ENCODE measurements around the gene LRRC2. TPM values are rescaled to one million over a fixed set of nuclear protein-coding genes. Genes with fewer than 3 reads are reported as not detected.
A peak's percentile ranks its signal among the peaks of the same experiment; 100 is the strongest.

LRRC2 gene
- total and polyA plus RNA-seq, 9 of the 15 experiments (the other 6 are each of a cell fraction or from before 2014, with no cell fraction given) = 0.01 to 0.04 (median 0.03) TPM; not detected in 5

GRCh38 chr3:46509661-46510187, 56.4 kb downstream of the LRRC2 start (continued):
- peak; percentile 80 for TF ChIP-seq CREM (IDR thresholded peaks at IDR 0.05; ENCODE audit: low read depth)
- TF ChIP-seq ARNT (IDR thresholded peaks at IDR 0.05) = no peak
- no peak for TF ChIP-seq HOXB6 (CRISPR knock-in tag; IDR thresholded peaks at IDR 0.05; ENCODE audit: borderline replicate concordance)
- TF ChIP-seq ZNF354B (CRISPR knock-in tag; IDR thresholded peaks at IDR 0.05) = no peak
- no peak for TF ChIP-seq BHLHE40 (IDR thresholded peaks at IDR 0.05; ENCODE audit: low read length)
- TF ChIP-seq ZNF592 (IDR thresholded peaks at IDR 0.05) = peak; percentile 13; the same call in 1 of the 2 replicates
- no peak for TF ChIP-seq E4F1 (CRISPR knock-in tag; IDR thresholded peaks at IDR 0.05; ENCODE audit: borderline replicate concordance)
- no peak for TF ChIP-seq MYC (IDR thresholded peaks at IDR 0.05; ENCODE audit: low read depth, low read length)
- no peak for TF ChIP-seq MYC (CRISPR knock-in tag; IDR thresholded peaks at IDR 0.05; ENCODE audit: borderline replicate concordance, low read depth)
- TF ChIP-seq RCOR1 (IDR thresholded peaks at IDR 0.05; ENCODE audit: borderline replicate concordance in 1 of 2, low read depth in 2 of 2, low read length in 2 of 2) = peak in 1 of 2 experiments; percentile 44; a peak in 2 of 4 replicates
- peak; percentile 18; the same call in 1 of the 2 replicates for TF ChIP-seq JUND (IDR thresholded peaks at IDR 0.05; ENCODE audit: borderline replicate concordance, low read depth, low read length)
- no peak; the same call in 2 of the 3 replicates for TF ChIP-seq JUND (tag; IDR thresholded peaks at IDR 0.05; ENCODE audit: borderline replicate concordance, low read depth, low read length)
- no peak for TF ChIP-seq SMAD4 (CRISPR knock-in tag; conservative IDR thresholded peaks at IDR 0.05)
- TF ChIP-seq PHF8 (IDR thresholded peaks at IDR 0.05; ENCODE audit: borderline replicate concordance, low read length) = peak; percentile 24; the same call in 1 of the 2 replicates
- TF ChIP-seq GTF2A2 (tag; IDR thresholded peaks at IDR 0.05) = no peak
- no peak for TF ChIP-seq ZFX (CRISPR knock-in tag; IDR thresholded peaks at IDR 0.05)
- peak; percentile 54; the same call in 1 of the 2 replicates for TF ChIP-seq L3MBTL2 (IDR thresholded peaks at IDR 0.05)
- TF ChIP-seq MYBL2 (IDR thresholded peaks at IDR 0.05; ENCODE audit: low read depth) = peak; percentile 17; the same call in 1 of the 2 replicates
- no peak for TF ChIP-seq MYBL2 (CRISPR knock-in tag; IDR thresholded peaks at IDR 0.05; ENCODE audit: borderline replicate concordance)
- TF ChIP-seq FOXM1 (IDR thresholded peaks at IDR 0.05; ENCODE audit: low read depth) = peak; percentile 89
- no peak for TF ChIP-seq FOXM1 (CRISPR knock-in tag; IDR thresholded peaks at IDR 0.05; ENCODE audit: low read depth)
- TF ChIP-seq PHB2 (IDR thresholded peaks at IDR 0.05; ENCODE audit: low read depth) = no peak
- TF ChIP-seq U2AF2 (optimal IDR thresholded peaks at IDR 0.05; ENCODE audit: low read depth, low read length) = no peak
- no peak for TF ChIP-seq ZNF121 (CRISPR knock-in tag; conservative IDR thresholded peaks at IDR 0.05)
